NCI-H345 (cell line): ENCODE data around the gene SLC8A1.

ENCODE experiments used
- DNase-seq: peaks from one replicate; lab custom pipeline; 2025; lab: John Stamatoyannopoulos, UW

Gene SLC8A1

GRCh38 chr2:40420478-40420877 is 31.4 kb downstream of the SLC8A1 start:
- no peak for DNase-seq

GRCh38 chr2:40419364-40419762 is 32.5 kb downstream of the SLC8A1 start:
- DNase-seq: no peak

- DNase-seq: no peak
Measured at GRCh38 chr2:40418614-40419363, 33.1 kb downstream of the SLC8A1 start.

GRCh38 chr2:40416486-40416885 is 35.4 kb downstream of the SLC8A1 start:
- no peak for DNase-seq

- DNase-seq: no peak
Measured at GRCh38 chr2:40415391-40415790, 36.5 kb downstream of the SLC8A1 start.

- DNase-seq: no peak
Measured at GRCh38 chr2:40412456-40412855, 39.4 kb downstream of the SLC8A1 start.

GRCh38 chr2:40410695-40411094 is 41.2 kb downstream of the SLC8A1 start:
- no peak for DNase-seq

GRCh38 chr2:40409734-40410133 is 42.2 kb downstream of the SLC8A1 start:
- no peak for DNase-seq

GRCh38 chr2:40406485-40407289 is 45.2 kb downstream of the SLC8A1 start:
- no peak for DNase-seq

GRCh38 chr2:40405465-40405864 is 46.4 kb downstream of the SLC8A1 start:
- DNase-seq: no peak

- DNase-seq: no peak
Measured at GRCh38 chr2:40404517-40404916, 47.4 kb downstream of the SLC8A1 start.

GRCh38 chr2:40403233-40403836 is 48.6 kb downstream of the SLC8A1 start:
- DNase-seq: no peak

GRCh38 chr2:40401896-40402295 is 50.0 kb downstream of the SLC8A1 start:
- no peak for DNase-seq

GRCh38 chr2:40400336-40400953 is 51.4 kb downstream of the SLC8A1 start:
- no peak for DNase-seq

GRCh38 chr2:40397765-40398164 is 54.1 kb downstream of the SLC8A1 start:
- DNase-seq: no peak

GRCh38 chr2:40396124-40396523 is 55.8 kb downstream of the SLC8A1 start:
- DNase-seq: peak; percentile 76

GRCh38 chr2:40395169-40396073 is 56.5 kb downstream of the SLC8A1 start:
- DNase-seq: no peak

GRCh38 chr2:40394597-40394996 is 57.3 kb downstream of the SLC8A1 start:
- DNase-seq: no peak

GRCh38 chr2:40394031-40394430 is 57.9 kb downstream of the SLC8A1 start:
- DNase-seq: no peak

GRCh38 chr2:40388161-40388560 is 63.7 kb downstream of the SLC8A1 start:
- DNase-seq: no peak

GRCh38 chr2:40386177-40386576 is 65.7 kb downstream of the SLC8A1 start:
- DNase-seq: no peak
